GM12875 (cell line): ENCODE results near the gene ATE1.

Source experiments
- H3K4me3 ChIP-seq: one replicate; pipeline ENCODE4 v1.5.1; 2011; ENCODE audit warnings: low read depth, low read length, control low read depth
- CTCF ChIP-seq: IDR thresholded peaks from 2 replicates; pipeline ENCODE4 v1.5.1; 2011; ENCODE audit warnings: low read depth, mild to moderate bottlenecking, control low read depth, inconsistent platforms, low read length, moderate library complexity, borderline replicate concordance; ENCODE audit not compliant: insufficient read depth

Gene ATE1

GRCh38 chr10:121841862-121842261 lies 86.0 kb downstream of the ATE1 start:
- no peak overlapping the region for H3K4me3 ChIP-seq
- no peak for TF ChIP-seq CTCF

- no peak for TF ChIP-seq CTCF
- no peak overlapping the region for H3K4me3 ChIP-seq
These were observed 88.9 kb downstream of the ATE1 start for GRCh38 chr10:121838931-121839330.

GRCh38 chr10:121838149-121838548 lies 89.7 kb downstream of the ATE1 start:
- no peak overlapping the region for H3K4me3 ChIP-seq
- TF ChIP-seq CTCF: no peak

GRCh38 chr10:121836171-121836570 lies 91.7 kb downstream of the ATE1 start:
- no peak for TF ChIP-seq CTCF
- no peak overlapping the region for H3K4me3 ChIP-seq

- H3K4me3 ChIP-seq: no peak overlapping the region
- no peak for TF ChIP-seq CTCF
These were observed 92.5 kb downstream of the ATE1 start for GRCh38 chr10:121835376-121835775.

GRCh38 chr10:121834757-121835156 lies 93.1 kb downstream of the ATE1 start:
- TF ChIP-seq CTCF: no peak

GRCh38 chr10:121833387-121833786 lies 94.4 kb downstream of the ATE1 start:
- H3K4me3 ChIP-seq: no peak overlapping the region
- no peak for TF ChIP-seq CTCF

More at GRCh38 chr10:121834757-121835156, 93.1 kb downstream of the ATE1 start:
- H3K4me3 ChIP-seq: no peak overlapping the region
